H1 (cell line): ENCODE results near the gene RPS15.

Experiments
- CTCF ChIP-seq, 3 experiments: IDR thresholded peaks; 1 replicate in 2 of 3; 2 replicates in 1 of 3; pipeline versions ENCODE4 v1.5.1 to v1.6.1; 2011; ENCODE audit warnings: low read length in 3 of 3, mild to moderate bottlenecking in 3 of 3, inconsistent platforms in 2 of 3, low read depth in 1 of 3, moderate library complexity in 1 of 3; ENCODE audit not compliant: insufficient read depth in 1 of 3; ENCODE audit errors: control extremely low read depth in 1 of 3
- RBBP5 ChIP-seq: IDR thresholded peaks from 2 replicates; pipeline ENCODE4 v1.7.1; 2012; ENCODE audit warnings: low read depth, mild to moderate bottlenecking, inconsistent platforms, low read length, moderate library complexity, borderline replicate concordance
- RNF2 ChIP-seq: fragments of 200-900, 300-1000 bp; sonication (generic); IDR thresholded peaks from 2 replicates; pipeline ENCODE4 v1.7.1; 2016; ENCODE audit warnings: borderline replicate concordance, low read depth, mild to moderate bottlenecking, antibody characterized with exemption, low read length; ENCODE audit not compliant: poor library complexity, severe bottlenecking; ENCODE audit errors: missing control alignments
- TEAD4 ChIP-seq: IDR thresholded peaks from 2 replicates; pipeline ENCODE4 v1.6.1; 2012; ENCODE audit warnings: low read depth, low read length, inconsistent platforms, mixed read lengths

- no peak for TF ChIP-seq TEAD4
- no peak for TF ChIP-seq RBBP5
- TF ChIP-seq RNF2, result no peak
- TF ChIP-seq CTCF (IDR thresholded peaks at IDR 0.05; ENCODE audit: control extremely low read depth in 1 of 3, insufficient read depth in 1 of 3, low read depth in 1 of 3, low read length in 3 of 3), result no peak
Observed at GRCh38 chr19:1396019-1396767, 42.0 kb upstream of the RPS15 start.
